Esophagus muscularis mucosa (tissue), 3 donors: Measurements from ENCODE around the gene TTLL5.

Experiments used
- CTCF ChIP-seq, 3 experiments: fragments of 200-600 bp in 2 of 3; fragments of 450-650 bp in 1 of 3; sonication (generic) in 2 of 3; IDR thresholded peaks; one replicate each; pipeline ENCODE4 v1.5.1; 2017 to 2019; ENCODE audit warnings: antibody characterized with exemption in 3 of 3, mild to moderate bottlenecking in 2 of 3, moderate library complexity in 1 of 3
- POLR2A ChIP-seq: fragments of 450-650 bp; IDR thresholded peaks from one replicate; pipeline ENCODE4 v1.6.1; 2017; ENCODE audit warnings: antibody characterized with exemption, moderate library complexity, mild to moderate bottlenecking, low read depth
- POLR2AphosphoS5 ChIP-seq, 2 donors: sonication (generic); formaldehyde crosslinking; IDR thresholded peaks; one replicate each; pipeline ENCODE4 v1.6.1; 2017; ENCODE audit warnings: antibody characterized with exemption in 2 of 2

GRCh38 chr14:75800792-75801191 is 139.7 kb downstream of the TTLL5 start:
- TF ChIP-seq CTCF (IDR thresholded peaks at IDR 0.05) = no peak
- no peak for TF ChIP-seq POLR2AphosphoS5 (IDR thresholded peaks at IDR 0.05)
- no peak for TF ChIP-seq POLR2A
